ENCODE data around the gene GCG. TPM values are rescaled to one million over a fixed set of nuclear protein-coding genes. Genes with fewer than 3 reads are reported as not detected.

Gene GCG
- total RNA-seq, 3 donors from 2014 or later, result 4.1 to 47.4 (median 43.9) TPM

DNA sequence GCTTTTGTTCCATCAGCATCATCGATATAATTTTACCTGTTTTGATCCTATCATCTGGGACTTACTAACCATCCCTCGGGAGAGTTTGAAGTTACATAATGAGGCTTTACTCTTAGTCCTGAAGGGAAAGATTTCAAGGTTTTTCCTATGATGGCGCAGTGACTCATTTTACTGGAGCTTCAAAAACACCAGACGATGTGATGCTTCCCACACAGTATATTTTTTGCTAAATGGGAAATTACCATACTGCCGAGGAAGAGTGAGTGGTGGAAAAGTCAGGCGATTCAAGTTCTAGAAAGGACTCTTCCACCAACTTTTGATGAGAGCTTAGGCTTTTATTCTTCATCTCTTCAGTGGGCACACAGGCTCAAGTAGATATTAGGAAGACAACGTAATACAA is 44.6 kb upstream of the GCG start:
- H3K9me3 ChIP-seq, result no peaks in the 10 kb centered on the region
- intact Hi-C loops (cut with DNase I, micrococcal nuclease), result no loop called here
- TF ChIP-seq CTCF (IDR thresholded peaks at IDR 0.05), result no peak

DNA sequence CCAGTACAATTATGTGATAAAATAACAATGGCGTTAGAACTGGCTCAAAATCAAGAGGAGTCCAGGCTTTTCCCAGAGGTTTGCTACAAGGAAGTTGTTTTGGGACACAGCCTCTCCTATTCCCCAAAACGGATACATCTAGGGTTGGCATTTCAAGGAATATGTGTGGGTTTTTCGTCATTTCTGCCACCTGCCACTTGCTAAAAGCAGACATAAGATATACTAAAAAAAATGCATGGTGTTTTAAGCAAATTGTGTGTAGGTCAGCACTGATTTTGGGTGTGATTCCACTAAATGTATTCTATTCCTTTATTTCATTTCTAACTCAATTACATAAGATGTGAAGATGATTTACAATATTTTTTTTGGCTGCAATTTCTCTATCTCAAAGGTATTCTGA is 36.4 kb upstream of the GCG start:
- Histone ChIP-seq H3K36me3 (ENCODE audit: low read depth) (no peaks in the 10 kb centered on the region), H3K9me3 (no peaks in the 10 kb centered on the region), H3K4me3 (no peak overlapping the region), H3K4me1 (ENCODE audit: low read depth) (peaks cover 13% of the 10 kb centered on the region)
- intact Hi-C loops (cut with DNase I, micrococcal nuclease), result no loop called here
- DNase-seq (no peak), ATAC-seq (no peak)
- no peak for TF ChIP-seq CTCF (IDR thresholded peaks at IDR 0.05)

More for the DNA sequence above, 44.6 kb upstream of the GCG start:
- ATAC-seq (no peak), DNase-seq (no peak)
- Histone ChIP-seq H3K36me3 (ENCODE audit: low read depth) (no peaks in the 10 kb centered on the region), H3K4me3 (no peak overlapping the region), H3K4me1 (ENCODE audit: low read depth) (no peaks in the 10 kb centered on the region)

DNA sequence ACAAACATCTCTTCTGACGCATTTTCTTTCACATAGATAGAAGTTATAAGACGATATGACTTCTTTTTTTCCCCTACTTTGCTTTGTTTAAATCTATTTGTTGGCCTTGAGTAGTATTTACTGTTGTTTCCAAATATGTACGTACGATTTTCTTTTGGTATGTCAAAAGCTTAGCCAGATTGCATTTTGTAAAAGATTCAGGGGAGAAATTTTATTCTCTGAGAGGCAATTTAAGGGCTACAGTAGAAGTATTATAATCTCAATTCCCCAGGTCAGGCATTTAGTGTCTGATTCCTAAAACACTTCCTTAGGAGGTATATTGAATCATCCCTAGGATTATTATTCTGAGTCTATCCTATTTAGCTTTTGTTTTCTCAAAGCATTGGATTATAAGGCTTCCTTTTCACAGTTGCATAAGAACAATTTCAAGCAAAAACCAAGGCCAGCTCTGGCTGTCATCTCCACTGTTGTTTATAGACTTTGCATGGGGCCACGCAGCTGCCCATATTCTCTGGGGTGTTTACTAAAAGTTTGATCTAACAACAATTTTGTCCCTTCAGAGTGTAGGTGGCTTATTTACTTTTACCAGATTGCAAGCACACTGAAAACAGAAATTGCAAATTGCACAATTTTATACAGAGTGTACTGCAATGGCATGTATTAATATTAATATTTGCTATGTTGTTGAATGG is 33.6 kb upstream of the GCG start:
- peaks cover 13% of the 10 kb centered on the region for H3K4me1 ChIP-seq (ENCODE audit: low read depth)
- DNase-seq (no peak), ATAC-seq (no peak)
- intact Hi-C loops (cut with DNase I, micrococcal nuclease), result no loop called here
- no peaks in the 10 kb centered on the region for H3K9me3 ChIP-seq
- no peak overlapping the region for H3K4me3 ChIP-seq
- H3K36me3 ChIP-seq (ENCODE audit: low read depth), result no peaks in the 10 kb centered on the region
- no peak for TF ChIP-seq CTCF (IDR thresholded peaks at IDR 0.05)

GRCh38 chr2:162184821-162185450 is 32.9 kb upstream of the GCG start:
- Histone ChIP-seq H3K4me3 (no peak overlapping the region), H3K4me1 (ENCODE audit: low read depth) (peaks cover 13% of the 10 kb centered on the region), H3K9me3 (no peaks in the 10 kb centered on the region), H3K36me3 (ENCODE audit: low read depth) (no peaks in the 10 kb centered on the region)
- TF ChIP-seq CTCF (IDR thresholded peaks at IDR 0.05), result no peak
- ATAC-seq (peak; percentile 95), DNase-seq (no peak)
- intact Hi-C loops (cut with DNase I, micrococcal nuclease), result no loop called here

DNA sequence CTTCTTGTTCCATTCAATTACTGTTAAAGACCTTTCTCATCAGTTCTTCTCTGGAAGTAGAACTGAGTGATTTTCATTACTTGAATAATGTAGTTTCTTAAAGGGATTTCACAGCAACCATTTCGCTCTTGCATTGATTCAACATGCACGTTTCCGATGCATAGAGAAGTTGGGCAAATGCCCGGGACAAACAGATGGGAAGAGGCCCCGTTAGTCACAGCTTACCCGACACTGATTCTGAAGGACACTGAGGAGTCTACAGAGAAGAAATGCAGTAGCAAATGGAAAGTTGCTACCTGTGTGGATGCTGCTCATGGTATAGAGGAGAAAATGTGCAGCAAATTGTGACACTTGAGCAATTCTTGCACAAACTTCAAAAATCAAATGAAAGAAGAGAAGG is 32.3 kb upstream of the GCG start:
- H3K4me3 ChIP-seq, result no peak overlapping the region
- no peaks in the 10 kb centered on the region for H3K36me3 ChIP-seq (ENCODE audit: low read depth)
- intact Hi-C loops (cut with DNase I, micrococcal nuclease), result no loop called here
- ATAC-seq (peak; percentile 53), DNase-seq (no peak)
- peaks cover 13% of the 10 kb centered on the region for H3K4me1 ChIP-seq (ENCODE audit: low read depth)
- TF ChIP-seq CTCF (IDR thresholded peaks at IDR 0.05), result no peak
- no peaks in the 10 kb centered on the region for H3K9me3 ChIP-seq

All from mucosa of descending colon (tissue), 3 donors.